IPS-20b (cell line): Measurements from ENCODE around the gene SCEL.

Experiments used
- H3K27ac ChIP-seq: one replicate; pipeline ENCODE4 v1.5.1; 2013; ENCODE audit warnings: low read length
- H3K27me3 ChIP-seq: 2 replicates; pipeline ENCODE4 v1.6.1; 2013; ENCODE audit warnings: mild to moderate bottlenecking, low read length, inconsistent platforms; ENCODE audit not compliant: insufficient read depth
- H3K36me3 ChIP-seq: 2 replicates; pipeline ENCODE4 v1.6.1; 2013; ENCODE audit warnings: low read depth, mild to moderate bottlenecking, inconsistent platforms, low read length, moderate library complexity; ENCODE audit not compliant: insufficient read depth
- H3K4me1 ChIP-seq: 2 replicates; pipeline ENCODE4 v1.6.1; 2013; ENCODE audit warnings: mild to moderate bottlenecking, control low read depth, inconsistent platforms, low read length, moderate library complexity; ENCODE audit not compliant: insufficient read depth
- H3K4me3 ChIP-seq: 2 replicates; pipeline ENCODE4 v1.5.1; 2013; ENCODE audit warnings: mild to moderate bottlenecking, low read length, inconsistent platforms
- H3K9ac ChIP-seq: 2 replicates; pipeline ENCODE4 v1.6.1; 2013; ENCODE audit warnings: low read depth, mild to moderate bottlenecking, inconsistent platforms, low read length, moderate library complexity
- H3K9me3 ChIP-seq: 2 replicates; pipeline ENCODE4 v1.6.1; 2013; ENCODE audit warnings: mild to moderate bottlenecking, low read depth, low read length, inconsistent platforms; ENCODE audit not compliant: insufficient read depth

The SCEL gene

DNA sequence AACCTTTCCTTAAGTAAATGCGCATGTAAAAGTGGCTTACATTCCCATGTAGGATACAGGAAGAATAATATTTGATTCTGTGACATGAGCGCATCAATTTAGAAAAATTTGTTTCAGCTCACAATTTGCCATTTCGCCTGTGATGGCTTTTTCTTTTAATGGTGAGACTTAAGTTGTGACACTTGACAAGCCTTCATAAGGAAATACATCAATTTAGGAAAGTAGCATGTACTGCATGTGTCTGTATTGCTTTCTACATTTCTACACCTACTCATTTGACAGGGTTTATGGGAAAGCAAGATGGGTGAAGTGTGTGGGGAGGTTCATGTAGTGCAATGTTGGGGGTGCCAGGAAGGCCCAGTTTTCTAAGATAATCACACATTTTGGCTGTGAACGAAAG is 12.1 kb upstream of the SCEL start:
- Histone ChIP-seq H3K36me3 (no peaks in the 10 kb centered on the region), H3K9ac (no peak overlapping the region), H3K9me3 (no peaks in the 10 kb centered on the region), H3K27me3 (no peaks in the 10 kb centered on the region), H3K4me1 (peaks cover 3% of the 10 kb centered on the region; the same call in 1 of the 2 replicates), H3K27ac (no peak overlapping the region), H3K4me3 (no peak overlapping the region)

- Histone ChIP-seq H3K36me3 (no peaks in the 10 kb centered on the region), H3K4me3 (no peak overlapping the region), H3K4me1 (peaks cover 3% of the 10 kb centered on the region; the same call in 1 of the 2 replicates), H3K9me3 (no peaks in the 10 kb centered on the region), H3K9ac (no peak overlapping the region), H3K27me3 (no peaks in the 10 kb centered on the region), H3K27ac (no peak overlapping the region)
Measured at GRCh38 chr13:77523834-77524728, 11.4 kb upstream of the SCEL start.

GRCh38 chr13:77528414-77528813 is 7.1 kb upstream of the SCEL start:
- Histone ChIP-seq H3K4me1 (no peaks in the 10 kb centered on the region), H3K9ac (no peak overlapping the region), H3K36me3 (no peaks in the 10 kb centered on the region), H3K9me3 (no peaks in the 10 kb centered on the region), H3K27ac (no peak overlapping the region), H3K27me3 (no peaks in the 10 kb centered on the region), H3K4me3 (no peak overlapping the region)

- no peaks in the 10 kb centered on the region for H3K36me3 ChIP-seq
- no peaks in the 10 kb centered on the region for H3K27me3 ChIP-seq
- H3K9me3 ChIP-seq: no peaks in the 10 kb centered on the region
- no peak overlapping the region for H3K27ac ChIP-seq
- no peaks in the 10 kb centered on the region for H3K4me1 ChIP-seq
- no peak overlapping the region for H3K9ac ChIP-seq
- no peak overlapping the region for H3K4me3 ChIP-seq
Measured at GRCh38 chr13:77528834-77529500, 6.5 kb upstream of the SCEL start.

- Histone ChIP-seq H3K4me3 (no peak overlapping the region), H3K27me3 (no peaks in the 10 kb centered on the region), H3K27ac (no peak overlapping the region), H3K4me1 (no peaks in the 10 kb centered on the region), H3K9ac (no peak overlapping the region), H3K9me3 (no peaks in the 10 kb centered on the region), H3K36me3 (no peaks in the 10 kb centered on the region)
Measured at GRCh38 chr13:77529501-77529840, 6.0 kb upstream of the SCEL start.

- H3K36me3 ChIP-seq: no peaks in the 10 kb centered on the region
- H3K9ac ChIP-seq: no peak overlapping the region
- H3K27me3 ChIP-seq: no peaks in the 10 kb centered on the region
- H3K9me3 ChIP-seq: no peaks in the 10 kb centered on the region
- no peak overlapping the region for H3K27ac ChIP-seq
- H3K4me1 ChIP-seq: no peaks in the 10 kb centered on the region
- H3K4me3 ChIP-seq: no peak overlapping the region
Measured at GRCh38 chr13:77530875-77531274, 4.6 kb upstream of the SCEL start.

DNA sequence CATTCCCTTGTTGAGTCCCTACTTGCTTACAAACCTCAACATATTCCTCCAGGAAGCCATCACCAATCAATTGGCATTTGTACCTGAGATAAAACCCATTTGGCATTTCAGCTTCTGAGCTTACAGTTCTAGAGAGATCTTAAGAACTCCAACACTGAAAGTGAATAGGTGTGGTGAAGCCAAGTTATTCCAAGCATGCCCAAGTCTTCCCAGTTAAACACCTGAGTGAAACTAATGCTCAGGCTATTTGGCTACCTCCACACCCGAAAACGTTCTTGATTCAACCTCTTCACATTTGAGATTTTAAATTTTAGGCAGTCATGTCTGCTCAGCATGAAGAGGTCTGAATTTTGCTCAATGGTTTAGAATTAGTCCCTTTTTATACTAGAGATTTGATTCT is 2.5 kb upstream of the SCEL start:
- H3K27ac ChIP-seq: no peak overlapping the region
- H3K36me3 ChIP-seq: no peaks in the 10 kb centered on the region
- H3K27me3 ChIP-seq: no peaks in the 10 kb centered on the region
- no peak overlapping the region for H3K4me3 ChIP-seq
- H3K9me3 ChIP-seq: no peaks in the 10 kb centered on the region
- no peak overlapping the region for H3K9ac ChIP-seq
- H3K4me1 ChIP-seq: no peaks in the 10 kb centered on the region

DNA sequence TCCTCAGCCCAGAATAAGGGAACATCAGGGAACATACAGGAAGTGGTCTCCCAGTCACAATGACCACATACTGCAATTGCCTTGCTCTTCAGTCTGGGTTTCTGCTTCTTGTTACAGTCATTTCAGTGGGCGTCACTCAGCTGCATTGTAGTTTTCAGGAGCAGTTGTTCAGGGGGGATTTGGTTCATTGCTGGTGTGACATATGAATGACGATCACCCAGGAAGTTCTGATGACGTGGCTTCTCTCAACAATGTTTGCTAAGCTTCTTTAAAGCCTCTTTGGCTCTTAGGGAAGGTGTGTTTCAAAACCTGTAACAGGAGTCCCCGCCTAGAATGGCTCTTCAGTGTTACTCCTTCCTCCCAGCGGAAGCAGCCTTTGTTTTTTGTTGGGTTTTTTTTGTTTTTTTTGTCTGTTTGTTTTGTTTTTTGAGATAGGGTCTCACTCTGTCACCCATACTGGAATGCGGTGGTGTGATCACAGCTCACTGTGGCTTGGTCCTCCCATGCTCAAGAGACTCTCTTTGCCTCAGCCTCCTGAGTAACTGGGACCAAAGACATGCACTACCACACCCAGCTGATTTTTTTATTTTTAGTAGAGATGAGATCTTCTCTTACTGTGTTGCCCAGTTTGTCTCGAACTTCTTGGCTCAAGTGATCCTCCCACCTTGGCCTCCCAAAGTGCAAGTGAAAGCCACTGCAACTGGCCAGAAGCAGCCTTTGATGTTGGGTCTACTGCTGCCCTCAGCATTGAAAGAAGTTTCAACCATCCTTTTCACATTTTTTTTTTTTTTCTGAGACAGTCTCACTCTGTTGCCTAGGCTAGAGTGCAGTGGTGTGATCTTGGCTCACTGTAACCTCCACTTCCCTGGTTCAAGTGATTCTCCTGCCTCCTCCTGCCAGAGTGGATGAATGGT is 1.4 kb upstream of the SCEL start:
- H3K9ac ChIP-seq: no peak overlapping the region
- H3K27me3 ChIP-seq: no peaks in the 10 kb centered on the region
- H3K9me3 ChIP-seq: no peaks in the 10 kb centered on the region
- H3K27ac ChIP-seq: no peak overlapping the region
- H3K36me3 ChIP-seq: no peaks in the 10 kb centered on the region
- no peaks in the 10 kb centered on the region for H3K4me1 ChIP-seq
- no peak overlapping the region for H3K4me3 ChIP-seq

DNA sequence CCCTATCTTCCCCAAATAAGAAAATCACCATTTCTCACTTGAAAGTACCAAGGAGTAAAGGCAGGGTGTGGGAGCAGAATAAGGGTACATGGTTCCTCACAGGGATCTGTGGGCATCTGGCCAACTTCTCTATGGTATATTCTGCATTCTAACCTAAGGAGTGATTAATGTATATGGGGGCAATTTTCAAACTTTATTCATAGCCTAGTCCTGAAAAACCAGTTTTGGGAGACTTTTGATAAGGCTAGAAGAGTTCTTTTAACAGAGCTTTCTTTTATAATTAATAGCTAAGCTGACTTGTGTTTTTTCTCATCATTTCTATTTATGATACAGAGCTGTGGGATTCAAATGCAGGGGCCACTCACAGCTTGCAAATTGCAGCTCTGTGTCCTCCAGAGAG is 852 bp downstream of the SCEL start:
- Histone ChIP-seq H3K27ac (no peak overlapping the region), H3K4me1 (no peaks in the 10 kb centered on the region), H3K4me3 (no peak overlapping the region)

DNA sequence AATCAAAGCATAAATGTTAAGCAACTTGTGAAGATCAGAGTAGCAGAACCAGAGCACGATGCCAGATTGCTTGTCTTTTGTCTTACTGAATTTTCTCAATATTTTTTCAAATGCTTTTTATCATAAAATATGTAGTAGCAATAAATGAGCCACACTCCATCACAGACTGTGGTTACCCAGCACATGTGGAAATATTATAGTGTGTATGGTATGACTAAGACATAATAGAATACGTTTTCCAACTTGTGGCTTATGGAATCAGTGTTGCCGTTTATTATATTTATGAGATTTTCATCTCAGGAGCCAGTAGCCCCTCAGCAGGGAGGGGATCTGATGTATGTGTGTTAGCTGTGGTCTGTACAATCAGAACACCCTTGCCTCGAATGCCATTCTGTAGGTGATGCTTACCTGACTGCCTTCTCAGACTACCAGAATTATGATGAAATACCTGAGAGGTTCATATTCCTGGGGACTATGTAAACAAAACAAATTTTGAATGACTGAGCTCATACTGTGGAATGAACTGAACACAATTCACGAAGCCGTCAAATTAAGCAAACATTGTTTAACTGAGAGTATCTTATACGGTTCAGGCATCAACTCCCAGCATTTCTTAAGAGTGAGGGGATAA is 1.9 kb downstream of the SCEL start:
- no peaks in the 10 kb centered on the region for H3K9me3 ChIP-seq
- H3K4me3 ChIP-seq: no peak overlapping the region
- H3K27me3 ChIP-seq: no peaks in the 10 kb centered on the region
- no peaks in the 10 kb centered on the region for H3K4me1 ChIP-seq
- H3K27ac ChIP-seq: no peak overlapping the region
- H3K9ac ChIP-seq: no peak overlapping the region
- H3K36me3 ChIP-seq: no peaks in the 10 kb centered on the region

More for the DNA sequence above, 852 bp downstream of the SCEL start:
- H3K9me3 ChIP-seq: no peaks in the 10 kb centered on the region
- no peaks in the 10 kb centered on the region for H3K27me3 ChIP-seq
- H3K9ac ChIP-seq: no peak overlapping the region
- H3K36me3 ChIP-seq: no peaks in the 10 kb centered on the region

GRCh38 chr13:77543711-77544110 is 8.2 kb downstream of the SCEL start:
- Histone ChIP-seq H3K9ac (no peak overlapping the region), H3K27ac (no peak overlapping the region), H3K9me3 (no peaks in the 10 kb centered on the region)

More at GRCh38 chr13:77543711-77544110, 8.2 kb downstream of the SCEL start:
- no peaks in the 10 kb centered on the region for H3K4me1 ChIP-seq
- H3K36me3 ChIP-seq: no peaks in the 10 kb centered on the region
- no peaks in the 10 kb centered on the region for H3K27me3 ChIP-seq
- H3K4me3 ChIP-seq: no peak overlapping the region
